NCI-H1105 (cell line): ENCODE data around the gene SMIM44.

ENCODE experiments used
- DNase-seq: peaks from one replicate; lab custom pipeline; 2025; lab: John Stamatoyannopoulos, UW

The SMIM44 gene

GRCh38 chr19:3434630-3435553, 48.3 kb downstream of the SMIM44 start:
- DNase-seq: peak; percentile 94

GRCh38 chr19:3433805-3434540, 49.3 kb downstream of the SMIM44 start:
- DNase-seq: no peak

- DNase-seq: no peak
Observed at GRCh38 chr19:3433313-3433712, 49.9 kb downstream of the SMIM44 start.
